HG02623 (cell line): ENCODE data around the gene P2RX2.

Source experiments
- ATAC-seq: cut with Tn5 transposase; IDR thresholded peaks from one replicate; pipeline ENCODE4 v1.9.1; 2021; ENCODE audit warnings: moderate library complexity; ENCODE audit not compliant: unreplicated experiment

The P2RX2 gene

DNA sequence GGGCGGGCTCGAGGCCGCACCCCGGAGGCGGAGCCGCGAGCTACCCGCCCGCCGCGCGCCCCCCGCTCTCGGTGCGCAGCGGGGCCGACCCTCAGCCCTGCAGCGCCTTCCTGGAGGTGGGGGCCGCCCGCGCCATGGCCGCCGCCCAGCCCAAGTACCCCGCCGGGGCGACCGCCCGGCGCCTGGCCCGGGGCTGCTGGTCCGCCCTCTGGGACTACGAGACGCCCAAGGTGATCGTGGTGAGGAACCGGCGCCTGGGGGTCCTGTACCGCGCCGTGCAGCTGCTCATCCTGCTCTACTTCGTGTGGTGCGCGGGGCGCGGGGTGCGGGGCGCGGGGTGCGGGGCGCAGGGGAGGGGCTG is at the start of gene P2RX2:
TSS of gene P2RX2 (plus strand) at position 94 of the 361 bp plus-strand sequence. CDS start at position 135, 41 bp downstream.
- no peak for ATAC-seq

DNA sequence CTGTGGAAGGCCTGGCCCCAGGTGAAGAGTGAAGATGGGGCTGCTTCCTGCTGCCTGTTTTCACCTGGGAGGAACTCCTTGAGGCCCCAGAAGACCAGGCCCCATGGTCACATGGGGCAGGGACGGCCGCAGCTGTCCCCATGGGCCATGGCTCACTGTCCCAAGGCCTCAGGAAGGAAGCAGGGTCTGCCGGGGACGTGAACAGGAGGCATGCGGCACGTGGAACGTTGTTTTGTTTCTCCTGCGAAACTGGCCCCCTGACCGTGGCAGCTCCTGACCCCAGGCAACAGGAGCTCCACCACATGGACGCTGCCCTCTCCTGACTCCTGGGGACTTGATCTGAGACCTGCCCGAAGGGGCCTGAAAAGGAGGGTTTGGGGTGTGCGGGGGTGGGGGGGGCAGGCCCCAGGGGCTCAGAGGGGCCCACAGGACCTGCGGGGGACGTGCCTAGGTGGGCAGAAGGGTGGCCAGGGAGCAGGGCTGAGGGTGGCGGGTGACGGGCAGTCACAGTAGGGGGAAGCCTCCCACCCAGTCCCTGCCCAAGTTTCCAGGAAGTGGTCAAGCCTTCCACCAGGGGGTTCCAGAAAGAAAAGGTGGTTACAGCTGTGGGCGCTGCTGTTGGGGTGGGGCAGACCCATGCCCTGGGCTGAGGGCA is 49.6 kb upstream of the P2RX2 start:
- ATAC-seq: no peak

DNA sequence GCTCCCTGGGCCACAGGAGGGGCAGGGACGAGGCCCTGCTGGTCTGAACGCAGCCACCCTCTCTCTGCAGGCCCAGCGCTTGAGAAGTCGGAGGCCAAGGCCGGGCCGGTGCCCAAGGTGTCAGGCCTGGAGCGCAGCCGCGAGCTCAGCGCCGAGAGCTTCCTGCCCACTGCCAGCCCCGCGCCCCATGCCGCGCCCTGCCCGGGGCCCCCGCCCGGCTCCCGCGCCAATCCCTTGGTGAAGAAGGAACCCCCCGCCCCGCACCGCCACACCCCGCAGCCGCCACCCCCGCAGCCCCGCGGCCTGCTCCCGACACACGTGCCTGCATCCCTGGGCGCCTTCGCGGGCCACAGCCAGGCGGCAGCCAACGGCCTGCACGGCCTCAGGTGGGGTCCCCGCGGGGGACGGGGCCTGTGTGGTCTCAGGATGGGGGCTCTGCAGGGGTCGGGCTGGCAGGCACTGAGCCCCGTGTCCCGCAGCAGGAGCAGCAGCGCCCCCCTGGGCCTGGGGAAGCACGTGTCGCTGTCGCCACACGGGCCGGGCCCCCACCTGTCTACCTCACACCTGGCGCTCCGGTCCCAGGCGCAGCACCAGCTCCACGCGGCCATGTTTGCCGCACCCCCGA is 48.6 kb upstream of the P2RX2 start:
- ATAC-seq: no peak

DNA sequence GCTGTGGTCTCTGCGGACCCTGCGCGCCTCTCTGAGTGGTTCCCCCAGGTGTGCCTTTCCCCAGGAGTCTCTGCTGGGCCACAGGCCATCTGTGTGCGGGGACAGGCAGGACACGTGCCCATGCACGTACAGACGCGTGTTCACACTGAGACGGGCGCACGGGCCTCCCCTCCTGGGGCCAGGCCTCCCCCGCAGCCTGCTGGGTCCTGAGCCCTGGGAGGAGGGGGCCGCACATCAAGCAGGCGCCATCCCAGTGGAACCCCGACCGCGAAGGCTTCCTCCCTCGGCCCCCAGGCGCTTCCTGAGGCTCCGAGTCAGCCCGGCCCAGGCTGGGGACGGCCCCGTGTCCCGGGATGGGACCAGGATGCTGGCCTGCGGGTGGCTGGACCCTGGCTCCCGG is 47.9 kb upstream of the P2RX2 start:
- ATAC-seq: no peak

DNA sequence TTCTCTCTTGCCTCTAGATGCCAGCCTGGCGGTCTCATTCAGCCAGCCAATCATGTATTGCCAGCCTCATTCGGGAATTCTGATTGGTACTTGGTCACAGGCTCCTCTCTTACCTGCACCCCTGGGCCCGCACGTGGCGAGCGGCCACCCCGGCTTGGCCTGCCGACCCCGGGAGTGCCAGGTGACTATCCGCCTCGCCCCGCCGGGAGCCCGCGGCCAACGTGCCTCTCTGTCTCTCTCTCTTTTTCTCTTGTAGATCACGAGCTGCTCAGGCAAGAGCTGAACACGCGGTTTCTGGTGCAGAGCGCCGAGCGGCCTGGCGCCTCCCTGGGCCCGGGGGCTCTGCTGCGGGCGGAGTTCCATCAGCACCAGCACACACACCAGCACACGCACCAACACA is 47.5 kb upstream of the P2RX2 start:
- no peak for ATAC-seq

DNA sequence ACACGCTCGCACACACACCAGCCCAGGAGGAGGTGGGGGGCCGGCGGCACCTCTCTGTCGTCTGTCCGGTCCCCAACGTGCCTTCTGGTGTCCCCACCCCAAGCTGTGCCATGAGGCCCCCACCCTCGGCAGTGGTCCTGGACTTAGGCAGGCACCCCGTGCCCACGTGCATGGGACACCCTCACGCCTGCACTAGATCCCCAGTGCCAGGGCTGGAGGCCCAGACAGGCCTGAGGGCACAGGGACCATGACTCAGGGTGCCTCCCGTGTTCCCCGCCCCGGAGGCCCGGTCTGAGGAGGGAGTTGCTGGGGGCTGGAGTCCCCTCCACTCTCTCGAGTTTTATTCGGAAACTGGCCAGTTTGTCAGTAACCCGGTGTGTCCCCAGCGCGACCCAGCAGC is 47.0 kb upstream of the P2RX2 start:
- no peak for ATAC-seq

DNA sequence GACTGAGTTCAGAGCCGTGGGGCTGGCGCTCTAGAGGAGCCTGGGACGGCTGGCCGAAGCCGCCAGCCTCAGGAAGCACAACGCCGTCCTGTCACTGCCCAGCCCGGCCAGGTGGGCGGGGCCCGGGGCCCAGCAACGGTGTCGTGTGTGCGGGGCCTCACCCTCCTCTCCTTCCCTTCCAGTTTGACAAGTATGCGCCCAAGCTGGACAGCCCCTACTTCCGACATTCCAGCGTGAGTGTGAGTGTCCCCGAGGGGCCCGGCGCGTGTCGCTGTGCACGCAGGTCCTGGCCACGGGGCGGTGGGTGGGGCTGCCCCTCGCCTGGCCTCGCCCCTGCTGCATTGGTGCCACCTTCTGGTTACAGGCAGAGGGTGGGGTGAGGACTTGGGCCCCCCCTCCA is 46.5 kb upstream of the P2RX2 start:
- no peak for ATAC-seq

DNA sequence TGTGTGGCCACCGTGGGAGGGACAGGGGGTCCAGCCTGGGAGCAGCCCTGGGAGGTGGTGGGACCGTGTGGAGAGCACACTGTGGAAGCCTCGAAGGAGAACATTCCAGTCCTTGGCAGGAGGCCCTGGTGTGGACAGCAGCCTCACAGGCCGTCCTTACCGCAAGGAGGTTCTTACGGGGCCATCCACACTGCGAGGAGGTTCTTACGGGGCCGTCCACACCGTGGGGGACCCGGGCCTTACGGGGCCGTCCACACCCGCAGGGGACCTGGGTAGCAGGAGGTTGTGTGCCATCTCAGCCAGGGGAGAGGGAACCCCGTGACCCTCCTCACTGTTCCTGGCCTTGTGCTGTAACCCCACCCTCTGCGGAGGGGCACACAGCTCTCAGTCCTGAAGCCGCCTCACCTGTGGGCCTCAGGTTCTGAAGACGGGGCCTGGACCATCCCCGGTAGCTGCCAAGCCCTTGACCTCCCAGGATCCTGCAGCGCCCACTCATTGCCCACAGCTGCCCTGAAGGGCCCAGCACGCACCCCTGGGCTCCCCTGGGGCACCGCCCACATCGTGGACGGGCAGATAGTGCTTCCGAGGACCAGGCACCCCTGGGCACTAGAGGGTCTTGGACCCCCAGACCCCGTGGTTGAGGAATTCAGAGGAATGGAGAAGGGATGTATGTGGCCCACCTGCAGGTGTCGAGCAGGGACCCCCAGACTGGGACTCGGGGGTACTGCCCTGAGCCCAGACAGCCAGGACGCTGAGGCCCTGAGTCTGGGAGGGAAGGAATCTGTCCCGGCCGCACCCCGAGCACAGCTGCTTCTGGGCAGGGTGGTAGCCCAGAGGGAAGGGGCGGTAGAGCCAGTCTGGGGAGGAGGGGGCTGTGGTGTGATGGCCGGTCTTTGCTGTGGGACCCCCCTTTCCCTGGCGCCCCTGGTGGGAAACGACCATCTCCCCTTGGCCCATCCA is 45.5 kb upstream of the P2RX2 start:
- ATAC-seq: no peak

DNA sequence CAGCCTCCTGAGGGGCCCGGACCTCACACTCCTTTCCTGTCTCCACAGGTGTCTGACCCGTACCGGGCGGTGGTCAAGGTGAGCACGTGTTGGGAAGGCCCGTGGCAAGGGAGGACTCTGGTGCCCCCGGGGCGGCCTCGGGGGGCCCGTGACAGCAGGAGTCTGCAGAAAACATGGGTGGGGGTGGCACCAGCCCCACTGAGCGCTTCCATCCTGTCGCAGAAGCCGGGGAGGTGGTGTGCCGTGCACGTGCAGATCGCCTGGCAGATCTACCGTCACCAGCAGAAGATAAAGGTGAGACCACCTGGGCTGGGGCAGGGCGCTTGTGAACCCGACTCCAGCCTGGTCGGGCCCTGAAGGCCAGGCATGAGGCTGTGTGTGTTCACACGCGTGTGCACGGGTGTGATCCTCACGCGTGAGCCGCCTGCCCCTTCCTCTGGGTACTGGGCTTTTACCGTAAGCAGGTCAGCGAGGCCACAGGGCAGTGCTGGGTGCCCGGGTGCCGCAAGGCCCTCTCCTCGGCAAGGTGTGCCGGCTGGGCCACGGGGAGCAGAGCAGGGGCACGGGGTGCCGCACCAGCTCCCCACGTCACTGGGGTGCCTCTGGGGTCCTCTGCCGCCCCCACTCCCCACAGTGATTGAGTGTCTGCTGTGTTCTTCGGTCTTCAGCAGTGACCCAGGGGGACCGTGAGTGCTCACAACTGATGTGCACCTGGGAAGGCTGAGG is 44.1 kb upstream of the P2RX2 start:
- no peak for ATAC-seq

DNA sequence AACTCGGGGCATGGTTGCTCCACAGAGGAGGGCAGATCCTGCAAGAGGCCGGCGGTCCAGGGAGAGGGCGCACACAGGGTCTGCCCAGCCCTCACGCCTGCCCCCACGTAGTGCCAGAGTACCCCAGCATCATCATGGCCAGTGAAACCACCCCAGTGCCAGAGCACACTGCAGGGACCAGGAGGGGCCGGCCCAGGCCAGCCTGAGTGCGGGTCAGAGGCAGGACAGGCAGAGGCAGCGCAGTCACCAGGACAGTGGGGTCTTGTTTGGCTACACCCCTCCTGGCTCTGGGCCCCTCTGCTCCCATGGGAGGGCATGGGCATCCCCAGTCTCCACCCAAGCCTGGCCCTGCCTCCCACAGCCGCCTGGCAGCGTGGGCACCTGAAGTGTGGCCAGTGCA is 42.9 kb upstream of the P2RX2 start:
- no peak for ATAC-seq

DNA sequence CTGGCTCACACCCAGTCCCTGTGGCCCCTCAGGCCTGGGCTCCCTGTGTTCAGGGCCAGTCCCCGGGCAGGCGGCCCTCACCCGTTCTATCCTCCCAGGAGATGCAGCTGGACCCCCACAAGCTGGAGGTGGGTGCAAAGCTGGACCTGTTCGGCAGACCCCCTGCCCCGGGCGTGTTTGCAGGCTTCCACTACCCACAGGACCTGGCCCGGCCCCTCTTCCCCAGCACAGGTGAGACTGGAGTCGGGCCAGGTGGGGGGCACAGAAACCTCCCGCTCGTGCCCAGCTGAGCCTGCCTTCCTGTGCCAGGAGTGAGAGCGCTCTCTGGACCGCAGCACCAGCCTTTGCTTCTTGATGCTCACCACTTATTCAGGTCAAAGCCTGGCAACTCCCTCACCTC is 41.9 kb upstream of the P2RX2 start:
- ATAC-seq: no peak

DNA sequence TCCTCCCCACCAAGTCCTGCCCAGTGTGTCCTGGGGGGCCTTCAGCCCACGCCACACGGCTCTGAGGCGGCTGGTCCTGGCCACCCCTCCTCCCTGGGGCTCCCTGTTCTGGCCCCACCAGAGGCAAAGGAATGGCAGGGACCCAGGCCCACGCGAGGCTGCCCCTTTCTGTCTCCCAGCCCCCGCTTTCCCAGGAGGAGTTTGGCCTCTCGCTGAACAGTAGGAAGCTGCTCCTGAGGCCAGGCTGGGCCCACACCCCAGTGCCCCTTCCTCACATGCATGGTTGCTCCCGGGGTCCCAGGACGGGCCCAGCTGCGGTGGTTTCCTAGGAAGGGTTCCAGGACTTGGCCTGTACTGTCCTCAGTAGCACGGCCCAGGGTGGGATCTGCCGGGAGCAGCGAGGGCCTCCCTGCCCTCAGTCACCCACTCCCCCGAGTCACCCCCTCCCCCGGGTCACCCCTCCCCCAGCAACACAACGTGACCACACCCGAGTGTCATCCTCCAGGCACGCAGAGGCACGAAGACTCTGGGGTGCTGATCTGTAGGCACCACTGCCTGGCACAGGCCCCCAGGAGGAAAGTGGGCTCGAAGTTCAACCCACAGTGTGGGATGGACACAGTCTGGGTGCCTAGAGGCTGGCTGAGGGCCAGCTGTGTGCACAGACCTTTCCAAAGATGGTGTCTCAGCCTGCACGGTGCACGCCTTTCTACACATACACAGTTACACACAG is 41.2 kb upstream of the P2RX2 start:
- ATAC-seq: no peak

DNA sequence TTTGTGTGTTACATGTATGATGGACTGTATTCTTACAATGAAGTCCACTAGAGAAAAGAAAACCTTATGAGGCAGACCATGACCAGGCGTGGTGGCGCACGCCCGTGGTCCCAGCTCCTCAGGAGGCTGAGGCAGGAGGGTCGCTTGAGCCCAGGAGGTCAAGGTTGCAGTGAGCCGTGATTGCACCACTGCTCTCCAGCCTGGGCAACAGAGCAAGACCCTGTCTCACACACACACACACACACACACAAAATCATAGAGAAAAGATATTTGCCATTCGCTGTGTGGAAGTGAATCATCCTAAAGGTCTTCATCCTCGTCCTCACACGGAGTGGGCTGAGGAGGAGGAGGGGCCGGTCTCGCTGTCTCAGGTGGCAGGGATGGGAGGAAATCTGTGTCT is 40.5 kb upstream of the P2RX2 start:
- ATAC-seq: no peak

DNA sequence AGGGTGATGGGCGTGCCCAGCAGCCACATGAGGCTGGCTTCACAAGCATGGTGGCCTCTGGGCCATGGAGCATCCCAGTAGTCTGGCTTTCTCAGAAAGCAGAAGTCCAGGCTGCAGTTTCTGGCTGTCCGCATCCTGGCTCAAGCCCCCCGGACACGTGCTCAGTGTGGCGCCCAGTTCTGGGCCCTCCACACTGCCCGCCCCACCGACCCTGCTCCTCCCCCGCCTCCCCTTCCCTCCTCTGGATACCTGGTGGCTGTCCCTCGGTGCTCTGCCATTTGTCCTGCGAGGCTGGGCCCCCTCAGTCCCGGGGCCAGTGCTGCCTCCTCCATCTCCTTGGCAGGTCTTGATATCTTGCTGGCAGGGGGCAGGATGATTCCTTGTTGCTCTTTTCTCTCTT is 39.8 kb upstream of the P2RX2 start:
- ATAC-seq: no peak

DNA sequence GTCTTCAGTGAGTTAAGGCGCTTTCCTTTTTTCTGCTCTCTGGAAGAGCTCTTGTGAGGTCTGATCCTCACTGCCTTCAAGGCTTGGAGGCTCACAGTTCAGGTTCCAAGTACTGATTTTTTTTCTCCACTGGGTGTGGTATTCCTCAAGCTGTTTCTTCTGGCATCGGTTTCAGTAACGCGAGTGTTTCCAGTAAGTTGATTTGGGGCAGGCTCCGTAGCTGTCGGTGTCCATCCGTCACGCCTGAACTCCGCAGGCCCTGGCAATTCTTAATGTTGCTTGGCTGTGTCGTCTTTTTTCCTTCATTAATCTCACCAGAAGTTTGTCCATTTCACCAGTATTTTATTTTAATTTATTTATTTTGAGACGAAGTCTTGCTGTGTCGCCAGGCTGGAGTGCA is 38.8 kb upstream of the P2RX2 start:
- no peak for ATAC-seq

DNA sequence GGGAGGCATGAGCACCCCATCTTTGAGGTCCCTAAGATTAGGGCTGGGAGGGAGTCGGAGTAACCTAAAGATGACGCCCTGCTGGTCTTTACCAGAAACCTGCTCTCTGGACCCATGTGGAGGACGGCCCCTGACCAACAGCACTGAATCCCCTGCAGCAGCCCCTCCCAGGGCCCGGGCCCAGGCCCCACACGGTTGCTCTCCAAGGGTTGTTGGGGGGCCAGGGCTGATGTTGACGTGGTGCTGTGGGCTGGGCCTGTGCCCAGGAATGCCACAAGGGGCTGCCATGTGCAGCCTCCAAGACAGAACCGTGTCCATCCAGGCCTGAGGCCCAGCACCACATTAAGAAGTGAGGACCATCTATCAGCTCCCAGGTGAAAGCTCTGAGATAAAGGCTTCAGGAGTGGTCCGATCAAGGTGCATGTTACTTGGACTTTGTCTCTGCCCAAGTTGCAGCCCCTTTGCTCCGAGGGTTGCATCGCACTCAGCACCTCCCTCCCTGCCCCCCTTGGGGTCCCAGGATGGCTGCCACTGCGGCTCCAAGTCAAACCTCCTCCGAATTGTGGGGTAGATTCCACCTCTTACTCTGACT is 37.8 kb upstream of the P2RX2 start:
- no peak for ATAC-seq

DNA sequence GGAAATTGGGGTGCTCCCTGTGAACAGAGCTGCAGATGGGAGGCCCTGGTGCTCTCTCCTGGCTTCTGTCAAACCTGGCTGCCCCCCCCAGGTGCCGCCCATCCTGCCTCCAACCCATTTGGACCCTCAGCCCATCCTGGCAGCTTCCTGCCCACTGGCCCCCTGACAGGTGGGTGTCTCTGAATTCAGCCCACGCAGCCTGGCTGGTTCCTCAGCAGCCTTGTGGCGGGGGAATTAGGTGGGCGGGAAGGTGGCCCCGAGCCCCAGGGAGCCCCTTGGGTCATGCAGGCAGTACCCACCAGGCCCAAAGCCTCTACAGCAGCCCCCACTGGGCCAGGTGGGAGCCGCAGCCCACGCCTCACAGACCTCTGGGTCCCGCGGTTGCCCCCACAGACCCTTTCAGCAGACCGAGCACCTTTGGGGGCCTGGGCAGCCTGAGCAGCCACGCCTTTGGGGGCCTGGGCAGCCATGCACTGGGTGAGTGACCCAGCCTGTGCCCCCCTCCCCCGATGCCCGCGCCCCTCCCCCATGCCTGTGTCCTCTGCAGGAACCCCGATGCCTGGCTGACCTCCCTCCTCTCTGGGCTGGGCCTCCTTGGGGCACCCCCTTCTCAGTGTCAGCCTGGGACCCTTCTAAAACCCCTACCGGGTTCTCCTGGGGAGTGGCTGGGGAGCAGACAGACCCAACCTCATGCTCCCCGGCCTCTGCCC is 37.1 kb upstream of the P2RX2 start:
- no peak for ATAC-seq

DNA sequence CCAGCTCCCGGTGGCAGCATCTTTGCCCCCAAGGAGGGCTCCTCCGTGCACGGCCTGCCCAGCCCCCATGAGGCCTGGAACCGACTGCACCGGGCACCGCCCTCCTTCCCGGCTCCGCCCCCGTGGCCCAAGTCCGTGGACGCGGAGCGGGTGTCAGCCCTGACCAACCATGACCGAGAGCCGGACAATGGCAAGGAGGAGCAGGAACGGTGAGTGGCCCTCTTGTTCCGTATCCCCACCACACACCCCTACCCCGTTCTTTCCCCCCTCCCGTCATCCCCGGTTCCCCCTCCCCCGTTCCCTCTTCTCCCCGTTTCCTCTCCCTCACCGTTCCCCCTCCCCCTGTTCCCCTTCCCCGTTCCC is 36.5 kb upstream of the P2RX2 start:
- no peak for ATAC-seq

DNA sequence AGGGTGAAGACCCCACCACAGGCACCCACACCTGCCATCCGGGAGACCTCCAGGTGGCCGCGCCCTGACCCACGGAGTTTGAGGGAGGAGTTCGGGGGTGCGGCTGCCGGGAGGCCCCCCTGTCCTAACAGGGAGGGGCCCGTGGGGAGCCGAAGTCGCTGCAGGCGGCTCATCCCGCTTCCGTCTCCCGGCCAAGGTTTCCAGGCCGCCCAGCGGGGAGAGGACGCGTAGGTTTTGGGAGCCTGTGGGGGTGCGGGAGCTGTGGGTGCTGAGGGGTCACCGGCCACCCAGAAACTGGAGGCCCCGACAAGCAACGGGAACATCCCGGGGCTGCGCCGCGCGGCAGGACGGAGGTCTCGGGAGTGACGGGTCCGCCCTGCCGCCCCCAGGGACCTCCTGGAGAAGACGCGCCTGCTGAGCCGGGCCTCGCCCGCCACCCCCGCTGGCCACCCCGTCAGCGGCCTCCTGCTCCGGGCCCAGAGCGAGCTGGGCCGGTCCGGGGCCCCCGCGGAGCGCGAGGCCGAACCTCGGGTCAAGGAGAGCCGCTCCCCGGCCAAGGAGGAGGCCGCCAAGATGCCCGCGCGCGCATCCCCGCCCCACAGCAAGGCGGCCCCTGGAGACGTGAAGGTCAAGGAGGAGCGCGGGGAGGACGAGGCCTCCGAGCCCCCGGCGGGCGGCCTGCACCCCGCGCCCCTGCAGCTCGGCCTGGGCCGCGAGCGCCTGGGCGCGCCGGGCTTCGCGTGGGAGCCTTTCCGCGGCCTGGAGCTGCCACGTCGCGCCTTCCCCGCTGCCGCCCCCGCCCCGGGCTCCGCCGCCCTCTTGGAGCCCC is 35.8 kb upstream of the P2RX2 start:
- ATAC-seq: no peak
